LNCAP (cell line): Measurements from ENCODE around the gene SETBP1.

Experiments used
- TF ChIP-seq, protein P1 (sequence below): fragments of 450-650 bp; IDR thresholded peaks from 2 replicates; pipeline ENCODE4 v1.5.1; 2017; ENCODE audit warnings: mild to moderate bottlenecking

Gene SETBP1

DNA sequence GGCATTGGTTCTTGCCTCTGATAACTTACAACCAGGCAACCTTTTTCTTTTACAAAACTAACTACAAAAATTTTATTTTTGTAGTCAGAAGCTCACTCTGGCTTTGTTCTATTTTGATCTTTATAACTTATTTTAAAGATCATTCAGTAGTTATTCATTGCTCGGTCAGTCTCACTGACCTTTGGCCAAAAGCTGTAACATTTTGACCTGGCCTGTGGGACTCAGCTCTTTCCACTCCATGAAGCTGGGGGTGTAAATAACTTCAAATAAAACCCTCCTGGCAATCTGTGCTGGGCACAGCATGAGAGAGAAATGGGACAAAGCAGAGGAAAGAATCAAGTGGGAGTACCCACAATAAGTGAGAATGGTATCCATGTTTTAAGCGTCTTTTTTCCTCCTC lies 380.7 kb downstream of the SETBP1 start:
- TF ChIP-seq, protein P1, sequence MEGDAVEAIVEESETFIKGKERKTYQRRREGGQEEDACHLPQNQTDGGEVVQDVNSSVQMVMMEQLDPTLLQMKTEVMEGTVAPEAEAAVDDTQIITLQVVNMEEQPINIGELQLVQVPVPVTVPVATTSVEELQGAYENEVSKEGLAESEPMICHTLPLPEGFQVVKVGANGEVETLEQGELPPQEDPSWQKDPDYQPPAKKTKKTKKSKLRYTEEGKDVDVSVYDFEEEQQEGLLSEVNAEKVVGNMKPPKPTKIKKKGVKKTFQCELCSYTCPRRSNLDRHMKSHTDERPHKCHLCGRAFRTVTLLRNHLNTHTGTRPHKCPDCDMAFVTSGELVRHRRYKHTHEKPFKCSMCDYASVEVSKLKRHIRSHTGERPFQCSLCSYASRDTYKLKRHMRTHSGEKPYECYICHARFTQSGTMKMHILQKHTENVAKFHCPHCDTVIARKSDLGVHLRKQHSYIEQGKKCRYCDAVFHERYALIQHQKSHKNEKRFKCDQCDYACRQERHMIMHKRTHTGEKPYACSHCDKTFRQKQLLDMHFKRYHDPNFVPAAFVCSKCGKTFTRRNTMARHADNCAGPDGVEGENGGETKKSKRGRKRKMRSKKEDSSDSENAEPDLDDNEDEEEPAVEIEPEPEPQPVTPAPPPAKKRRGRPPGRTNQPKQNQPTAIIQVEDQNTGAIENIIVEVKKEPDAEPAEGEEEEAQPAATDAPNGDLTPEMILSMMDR, result no peak

DNA sequence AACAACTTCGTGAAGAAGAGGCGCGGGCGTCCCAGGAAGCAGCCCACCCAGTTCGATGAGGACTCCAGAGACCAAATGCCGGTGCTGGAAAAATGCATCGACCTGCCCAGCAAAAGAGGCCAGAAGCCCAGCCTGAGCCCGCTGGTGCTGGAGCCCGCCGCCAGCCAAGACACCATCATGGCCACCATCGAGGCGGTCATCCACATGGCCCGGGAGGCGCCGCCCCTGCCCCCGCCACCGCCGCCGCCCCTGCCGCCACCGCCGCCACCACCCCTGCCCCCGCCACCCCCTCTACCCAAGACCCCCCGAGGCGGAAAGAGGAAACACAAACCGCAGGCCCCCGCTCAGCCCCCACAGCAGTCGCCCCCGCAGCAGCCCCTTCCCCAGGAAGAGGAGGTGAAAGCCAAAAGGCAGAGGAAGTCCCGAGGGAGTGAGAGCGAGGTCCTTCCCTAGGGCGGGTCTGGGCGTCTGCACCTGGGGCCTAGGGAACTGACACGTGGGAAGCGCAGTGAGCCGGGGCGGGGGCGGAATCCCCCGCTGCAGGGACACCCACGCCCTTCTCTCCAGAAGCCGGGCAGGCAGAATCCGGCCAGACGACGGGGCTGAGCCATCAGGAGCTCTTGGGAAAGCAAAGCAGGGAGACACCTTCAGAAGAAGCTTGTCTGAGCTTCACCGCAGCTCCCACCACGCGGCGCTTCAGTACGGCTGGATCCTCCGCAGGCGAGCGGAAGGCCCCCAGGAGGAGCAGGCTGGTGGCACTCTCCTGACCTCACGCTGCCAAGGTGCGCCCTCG lies 382.8 kb downstream of the SETBP1 start:
- TF ChIP-seq, protein P1, result no peak

DNA sequence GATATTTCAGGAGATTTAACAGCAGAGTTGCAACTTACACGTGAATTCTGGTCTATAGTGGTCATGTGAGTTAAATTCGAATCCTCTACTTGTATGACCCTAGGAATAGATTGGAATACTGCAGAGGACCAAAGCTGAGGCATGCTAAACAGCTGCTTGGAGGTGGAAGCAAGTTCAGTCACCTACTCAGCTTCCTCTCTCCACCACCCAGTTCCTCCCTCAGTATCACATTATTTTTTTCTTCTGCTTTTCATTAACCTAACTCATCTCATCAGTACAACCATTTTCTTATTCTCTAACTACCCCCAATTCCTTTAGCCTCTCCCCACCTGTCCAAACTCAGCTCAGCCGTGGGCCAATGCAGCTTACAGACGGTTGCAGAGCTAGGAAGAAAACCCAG lies 385.5 kb downstream of the SETBP1 start:
- TF ChIP-seq, protein P1, result no peak

DNA sequence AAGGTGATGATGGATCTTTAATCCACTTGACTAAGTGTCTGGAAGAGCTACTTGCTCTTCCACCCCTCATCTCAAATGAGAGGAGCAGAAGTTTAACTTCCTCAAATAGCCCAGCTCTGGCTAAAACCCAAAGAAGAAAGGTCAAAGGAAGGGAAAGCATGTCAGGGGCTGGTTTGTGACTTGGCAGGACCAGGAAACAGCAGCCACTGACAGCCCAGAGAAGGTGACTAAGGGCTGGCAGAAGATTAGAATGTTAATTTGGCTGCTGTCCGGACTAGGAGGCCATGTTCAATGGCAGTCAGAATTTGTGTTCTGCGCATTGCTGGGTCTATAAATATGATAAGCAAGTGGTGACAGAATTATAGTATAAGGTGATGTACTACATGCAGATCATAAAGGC lies 386.2 kb downstream of the SETBP1 start:
- TF ChIP-seq, protein P1, result no peak

DNA sequence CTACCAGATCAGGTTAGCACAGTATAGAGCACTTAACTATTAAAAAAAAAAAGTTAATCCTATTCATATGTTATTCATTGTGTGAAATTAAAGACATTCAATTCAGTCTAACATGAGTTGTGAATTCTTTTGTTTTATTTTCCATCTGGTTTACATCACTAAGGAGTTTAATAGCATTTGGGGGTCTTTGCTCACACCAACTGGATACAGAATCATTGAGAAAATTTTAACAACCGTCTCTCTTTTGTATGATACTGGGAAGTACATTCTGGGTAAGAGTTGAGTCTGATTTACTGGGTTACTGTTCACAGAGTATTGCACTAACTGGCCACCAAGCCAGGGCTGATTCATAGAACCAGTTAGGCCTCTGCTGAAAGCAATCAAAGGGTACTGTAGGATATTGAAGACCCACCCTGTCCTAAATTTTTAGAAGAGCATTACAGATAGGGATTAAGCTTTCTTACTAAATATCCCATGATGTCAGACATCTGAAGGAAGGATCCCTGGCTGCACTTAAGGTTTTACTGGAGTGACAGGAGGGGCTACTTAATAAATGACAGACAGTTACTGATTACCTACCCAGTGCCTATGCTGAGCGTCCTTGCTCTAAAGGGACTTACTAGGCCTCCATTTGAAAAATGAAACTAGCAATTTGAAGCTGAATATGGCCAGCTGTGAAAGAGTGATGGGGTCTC lies 387.9 kb downstream of the SETBP1 start:
- TF ChIP-seq, protein P1, result no peak

DNA sequence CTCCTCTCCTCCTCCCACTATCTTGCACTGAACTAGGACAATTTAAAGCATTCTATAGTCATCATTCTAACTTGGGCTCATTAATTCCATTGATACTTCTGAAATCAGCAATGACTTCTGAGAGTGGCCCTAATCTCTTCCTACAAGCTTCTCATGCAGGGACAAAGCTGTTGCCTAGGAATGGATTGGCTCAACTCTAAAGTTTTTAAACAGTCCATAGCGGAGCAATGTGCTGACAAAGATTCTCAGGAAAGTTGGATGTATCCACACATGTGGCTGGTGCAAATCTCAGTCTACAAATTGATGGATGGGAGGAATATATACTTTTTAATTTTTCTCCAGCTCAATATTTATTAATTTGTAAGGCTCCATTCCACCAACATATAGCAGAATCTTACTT lies 388.9 kb downstream of the SETBP1 start:
- TF ChIP-seq, protein P1, result no peak

DNA sequence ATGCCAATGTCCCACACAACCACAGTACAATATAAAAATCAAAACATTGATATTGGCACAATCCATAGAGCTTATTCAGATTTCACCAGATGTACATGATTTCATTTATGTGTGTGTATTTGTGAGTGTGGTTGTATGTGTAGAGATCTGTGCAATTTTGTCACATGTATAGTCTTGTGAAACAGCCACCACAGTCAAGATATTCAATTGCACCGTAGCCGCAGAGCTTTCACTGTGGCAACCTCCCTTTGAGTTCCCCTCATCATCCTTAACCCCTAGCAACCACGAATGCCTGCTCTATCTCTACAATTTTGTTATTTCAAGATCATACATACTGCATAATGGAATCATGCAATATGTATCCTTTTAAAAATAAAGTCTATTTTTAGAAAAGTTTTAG lies 391.3 kb downstream of the SETBP1 start:
- TF ChIP-seq, protein P1, result no peak
